DMS53 treated with DMSO at 0.1 percent for 48 hours (cell line): ENCODE data around the gene SCGB1C2.

ENCODE experiments used
- DNase-seq: peaks from one replicate; lab custom pipeline; 2025; ENCODE audit not compliant: unreplicated experiment; lab: John Stamatoyannopoulos, UW

SCGB1C2 gene

DNA sequence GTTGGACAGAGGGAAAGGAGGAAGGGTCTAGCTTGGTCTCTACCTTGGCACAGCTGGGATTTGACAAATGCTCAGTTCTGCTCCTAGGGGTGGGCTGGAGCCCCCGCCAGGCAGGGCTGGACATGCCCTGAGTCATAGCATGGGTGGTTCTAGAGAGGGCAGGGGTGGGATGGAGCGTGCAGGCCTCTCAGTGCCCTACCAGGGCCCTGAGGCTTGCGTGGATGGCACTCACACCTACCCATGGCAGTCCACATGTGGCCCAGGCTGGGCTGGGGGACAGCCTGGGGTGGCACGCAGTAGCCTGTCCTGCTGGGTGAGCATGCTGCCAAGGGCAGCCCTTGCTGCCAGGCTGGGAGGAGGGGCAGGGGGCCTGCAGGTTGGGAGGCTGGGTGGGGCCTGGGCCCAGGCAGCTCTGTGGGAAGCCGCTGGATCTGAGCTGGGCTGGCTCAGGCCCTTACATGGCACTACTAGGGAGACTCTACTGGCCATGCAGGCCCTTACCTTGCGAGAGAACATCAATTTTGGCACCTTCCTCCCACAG is 32.8 kb downstream of the SCGB1C2 start:
- DNase-seq = no peak

DNA sequence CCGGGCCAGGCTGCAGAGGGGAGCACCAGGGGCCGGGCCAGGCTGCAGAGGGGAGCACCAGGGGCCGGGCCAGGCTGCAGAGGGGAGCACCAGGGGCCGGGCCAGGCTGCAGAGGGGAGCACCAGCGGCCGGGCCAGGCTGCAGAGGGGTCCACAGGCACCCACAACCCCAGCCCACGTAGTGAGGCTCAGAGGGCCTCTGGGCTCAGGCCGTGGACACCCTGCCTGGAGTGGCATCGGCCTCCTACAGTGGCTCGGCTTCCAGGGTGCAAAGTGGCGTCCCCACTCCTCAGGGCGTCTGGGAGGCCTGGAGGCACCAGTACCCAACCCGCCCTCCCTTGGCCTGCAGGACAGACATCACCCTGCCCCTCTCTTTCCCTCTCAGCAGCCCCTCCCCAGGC is 34.5 kb downstream of the SCGB1C2 start:
- no peak for DNase-seq

DNA sequence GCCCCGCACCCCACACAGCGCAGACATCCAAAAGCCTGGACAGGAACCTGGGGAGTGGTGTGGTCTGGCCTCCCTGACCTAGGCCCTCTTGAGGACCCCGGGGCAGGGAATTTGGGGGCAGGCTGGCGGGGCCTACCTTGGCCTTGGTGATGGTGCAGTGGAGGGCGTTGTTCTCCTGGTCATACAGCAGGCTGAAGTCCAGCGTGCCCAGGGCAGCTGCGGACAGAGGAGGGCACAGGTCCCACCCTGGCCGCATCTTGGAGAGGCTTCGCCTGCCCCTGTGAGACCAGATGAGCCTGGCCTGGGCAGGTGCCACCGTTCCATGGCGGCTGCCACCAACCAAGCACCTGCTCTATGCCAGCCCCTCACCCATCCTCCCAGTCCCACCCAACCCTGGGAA is 35.0 kb downstream of the SCGB1C2 start:
- DNase-seq = no peak

DNA sequence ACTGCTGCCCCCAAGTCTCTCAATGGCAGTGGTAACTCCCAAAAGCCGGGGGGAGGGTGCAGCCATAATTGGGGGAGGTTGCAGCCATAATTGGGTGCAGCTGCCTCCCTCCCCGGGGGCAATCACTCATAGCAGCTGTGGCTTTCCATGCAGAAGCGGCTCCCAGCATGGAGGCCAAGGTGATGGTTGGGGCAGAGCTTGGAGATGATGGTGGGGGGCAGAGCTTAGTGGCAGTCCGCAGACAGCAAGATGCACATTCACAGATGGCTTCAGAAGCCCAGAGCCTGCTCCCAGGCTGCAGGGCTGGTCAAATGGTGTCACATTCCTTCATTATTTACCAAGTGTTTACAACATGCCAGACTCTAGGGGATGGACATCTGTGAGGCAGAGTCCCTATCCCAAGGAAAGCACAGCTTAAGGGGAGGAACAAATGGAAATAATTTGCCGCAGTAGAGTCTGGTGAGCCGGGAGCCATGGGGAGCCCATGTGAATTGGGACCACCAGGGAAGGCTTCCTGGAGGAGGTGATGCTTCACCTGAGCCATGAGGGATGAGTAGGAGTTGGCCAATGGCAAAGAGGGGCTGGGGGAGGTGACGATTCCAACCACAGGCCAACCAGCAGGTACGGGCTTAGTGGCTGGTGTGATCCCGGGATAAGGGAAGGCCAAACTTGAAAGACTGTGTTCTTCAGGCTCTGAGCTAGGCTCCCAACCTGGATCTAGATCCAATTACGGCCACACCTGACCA is 36.0 kb downstream of the SCGB1C2 start:
- no peak for DNase-seq

DNA sequence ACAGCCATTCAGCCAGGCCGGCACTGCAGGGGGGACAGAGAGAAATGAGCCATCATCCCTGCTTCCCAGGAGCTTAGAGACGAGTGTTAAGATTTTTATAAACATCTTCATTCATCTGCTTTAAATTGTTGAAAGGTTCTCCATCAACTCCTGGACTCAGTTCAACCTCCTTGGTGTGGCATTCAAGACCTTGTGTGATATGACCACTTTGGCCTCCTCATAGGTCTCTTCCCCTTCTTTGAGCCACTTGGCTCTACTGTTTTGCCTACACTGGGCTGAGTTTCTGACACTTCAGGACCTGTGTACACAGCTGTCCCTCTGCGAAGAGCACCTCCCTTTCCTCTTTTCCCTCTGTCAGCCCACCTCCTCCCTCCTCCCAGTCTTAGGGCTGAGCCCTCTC is 39.8 kb downstream of the SCGB1C2 start:
- DNase-seq = no peak

DNA sequence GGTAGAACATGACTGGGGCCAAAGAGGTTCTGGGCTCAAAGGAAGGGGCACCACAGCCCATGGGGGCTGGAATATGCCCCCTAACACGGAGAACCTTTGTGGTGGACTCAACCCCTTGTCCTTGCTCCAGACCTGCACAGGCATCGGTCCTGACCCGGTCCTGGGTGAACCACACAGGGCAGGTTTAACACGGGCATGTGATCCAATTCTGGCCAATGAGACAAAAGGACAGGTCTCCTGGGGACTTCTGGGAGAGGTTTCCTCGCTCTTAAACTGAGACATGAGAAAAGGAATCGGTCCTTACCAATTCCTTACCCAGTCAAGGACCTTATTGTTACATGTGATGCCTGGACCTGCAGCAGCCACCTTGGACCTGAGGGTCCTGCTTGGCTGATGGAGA is 40.4 kb downstream of the SCGB1C2 start:
- no peak for DNase-seq

DNA sequence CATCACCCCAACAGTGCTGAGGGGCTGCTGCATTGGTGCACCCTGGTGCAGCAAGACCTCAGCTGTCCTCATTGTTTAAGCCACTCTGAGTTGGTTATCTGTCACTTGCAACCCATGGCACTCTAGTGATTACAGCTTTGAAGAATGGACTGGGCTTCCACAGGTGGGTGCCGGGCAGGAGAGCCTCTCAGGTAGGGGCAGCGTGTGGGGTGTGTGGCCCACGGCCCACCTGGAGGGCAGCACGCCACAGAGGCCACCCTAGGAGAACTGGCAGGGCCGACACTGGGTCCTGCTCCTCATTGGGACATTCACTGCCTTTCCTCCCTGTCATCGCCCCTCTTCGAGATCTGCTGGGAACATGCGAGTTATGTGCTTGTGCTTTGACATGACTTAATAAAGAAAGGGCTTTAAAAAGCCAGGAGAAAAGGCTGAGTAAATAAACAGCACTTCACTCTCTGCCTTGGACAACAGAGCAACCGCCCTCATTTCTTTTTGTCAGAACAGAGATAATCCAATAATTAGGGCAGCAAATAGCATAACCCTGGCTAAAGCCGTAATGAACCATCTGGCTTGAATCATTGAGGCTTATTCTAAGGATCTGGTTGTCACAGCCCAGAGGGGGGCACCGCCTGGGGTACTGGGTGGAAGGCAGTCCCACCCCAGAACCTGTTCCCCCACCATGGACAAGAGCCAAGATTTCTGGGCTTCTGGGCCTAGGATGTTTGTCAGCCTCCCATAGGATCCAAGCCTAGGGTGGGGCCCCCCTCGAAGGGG is 41.1 kb downstream of the SCGB1C2 start:
- DNase-seq = no peak

DNA sequence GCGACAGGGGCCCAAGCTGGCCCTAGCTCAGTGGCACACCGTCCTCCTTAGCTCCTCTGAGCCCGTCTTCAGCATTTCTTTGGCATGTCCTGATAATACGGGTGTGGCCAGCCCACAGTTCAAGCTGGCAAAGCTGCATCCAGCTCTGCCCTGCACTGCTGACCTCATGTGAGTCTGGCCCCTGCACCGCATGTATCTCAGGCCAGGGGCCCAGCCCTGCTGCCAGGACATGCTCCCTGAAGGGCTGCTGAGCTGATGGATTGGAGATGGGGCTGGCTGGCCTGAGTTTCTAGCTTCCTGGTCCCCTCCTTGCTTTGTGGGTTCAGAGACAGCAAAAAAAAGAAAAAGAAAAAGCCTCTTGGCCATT is 41.7 kb downstream of the SCGB1C2 start:
- DNase-seq = no peak

DNA sequence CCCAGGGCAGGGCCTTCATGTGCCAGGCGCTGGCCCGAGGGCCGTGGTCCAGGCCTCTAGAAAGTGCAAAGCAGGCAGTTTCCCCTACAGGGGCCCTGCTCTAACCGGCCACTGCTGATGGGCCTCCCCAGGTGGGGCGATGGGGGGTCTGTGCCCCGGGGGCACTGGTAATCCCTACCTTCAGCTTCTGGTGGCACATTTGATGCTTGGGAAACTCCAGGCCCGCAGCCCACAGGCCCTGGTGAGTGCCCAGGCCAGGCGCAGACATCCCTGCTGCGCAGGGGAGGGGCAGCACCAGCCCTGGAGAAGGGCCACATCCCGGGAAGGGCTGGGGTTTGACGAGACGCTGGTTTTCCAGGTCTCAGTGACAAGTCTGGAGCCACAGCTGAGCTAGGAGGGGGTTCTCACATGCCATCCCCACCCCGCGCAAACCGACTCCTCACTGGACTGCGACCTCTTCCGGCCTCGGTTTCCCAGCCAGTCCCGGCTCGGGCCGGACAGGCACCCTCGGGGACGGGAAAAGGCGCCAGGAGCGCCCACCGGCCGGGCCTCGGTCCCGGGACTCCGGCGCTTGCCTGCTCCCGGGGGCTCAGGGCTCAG is 42.5 kb downstream of the SCGB1C2 start:
- no peak for DNase-seq

DNA sequence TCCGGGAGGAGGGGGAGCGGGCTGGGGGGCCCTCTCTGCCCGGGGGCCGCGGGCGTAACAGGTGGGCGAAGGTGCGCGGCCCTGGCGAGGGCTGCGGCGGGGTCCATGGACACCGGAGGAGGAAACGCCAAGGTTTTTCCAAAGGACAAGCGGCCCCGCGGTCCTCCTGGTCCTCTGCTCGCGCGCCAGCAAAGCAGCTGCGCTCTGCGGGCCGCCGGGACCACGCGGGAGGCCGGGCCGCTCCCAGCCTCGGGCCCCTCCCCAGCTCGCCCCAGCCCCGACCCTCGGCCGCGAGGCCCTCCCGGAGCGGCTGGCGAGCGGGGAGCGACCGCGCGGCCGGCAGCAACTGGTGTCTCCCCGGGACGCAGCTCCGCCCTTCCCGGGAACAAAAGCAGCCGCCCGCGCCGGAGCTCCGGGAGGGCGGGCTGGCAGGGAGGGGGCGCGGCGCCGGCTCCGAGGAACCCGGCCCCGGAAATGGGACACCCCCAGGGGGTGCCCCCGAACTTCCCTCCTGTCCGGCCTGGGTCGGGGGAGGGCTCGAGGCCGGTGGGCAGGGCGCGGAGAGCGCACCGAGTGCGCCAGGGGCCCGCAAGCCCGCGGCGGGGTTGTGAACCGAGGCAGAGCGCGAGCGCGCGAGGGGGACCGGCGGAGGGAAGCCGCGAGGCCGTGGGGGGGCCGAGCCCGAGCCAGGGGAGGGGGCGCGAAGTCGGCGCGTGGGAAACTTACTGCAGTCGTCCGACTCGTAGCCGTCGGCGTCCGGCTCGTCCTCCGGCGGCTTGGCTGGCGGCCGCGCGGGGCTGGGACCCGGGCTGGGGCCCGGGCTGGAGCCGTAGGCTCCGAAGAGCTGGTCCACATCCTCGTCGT is 43.2 kb downstream of the SCGB1C2 start:
- no peak for DNase-seq

DNA sequence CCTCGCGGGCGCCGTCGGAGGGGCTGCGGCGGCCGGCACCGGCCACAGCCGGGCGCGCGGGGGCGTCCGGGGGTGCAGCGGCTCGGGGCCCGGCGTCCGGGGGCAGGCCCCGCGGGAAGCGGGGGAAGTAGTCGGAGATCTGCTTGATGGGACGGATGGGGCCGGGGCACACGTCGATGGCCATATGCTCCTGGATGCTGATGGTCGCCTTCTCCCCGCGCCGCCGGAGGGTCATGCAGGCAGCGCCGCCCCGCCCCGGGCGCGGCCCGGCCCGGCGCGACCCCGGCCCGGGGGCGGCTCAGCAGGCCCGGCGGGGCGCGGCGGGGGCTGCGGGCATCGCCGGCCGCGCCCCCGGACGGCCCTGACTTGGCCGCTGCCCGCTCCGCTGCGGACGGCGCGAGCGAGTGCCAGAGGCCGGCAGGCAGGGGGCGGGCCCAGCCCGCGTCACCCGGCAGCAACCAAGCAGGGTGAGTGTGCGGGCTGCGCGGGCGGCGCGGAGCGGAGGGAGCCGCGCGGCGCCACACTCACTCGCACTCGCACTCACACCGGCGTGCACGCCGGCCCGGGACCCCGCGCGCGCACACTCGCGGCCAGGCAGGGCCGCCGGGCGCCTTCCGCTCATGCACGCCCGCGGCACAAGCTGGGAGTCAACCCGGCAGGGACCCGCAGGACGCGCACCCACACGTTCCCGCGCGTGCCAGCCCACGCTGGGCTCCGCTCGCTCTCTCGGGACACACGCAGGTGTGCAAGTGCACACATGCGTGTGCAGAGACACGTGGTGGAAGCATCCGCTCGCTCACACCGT is 44.1 kb downstream of the SCGB1C2 start, which contains the start of gene DOC2B:
DOC2B (minus strand) TSS at position 406 of the 805 bp plus-strand sequence; CDS start at position 235, 171 bp downstream.
- DNase-seq = no peak

DNA sequence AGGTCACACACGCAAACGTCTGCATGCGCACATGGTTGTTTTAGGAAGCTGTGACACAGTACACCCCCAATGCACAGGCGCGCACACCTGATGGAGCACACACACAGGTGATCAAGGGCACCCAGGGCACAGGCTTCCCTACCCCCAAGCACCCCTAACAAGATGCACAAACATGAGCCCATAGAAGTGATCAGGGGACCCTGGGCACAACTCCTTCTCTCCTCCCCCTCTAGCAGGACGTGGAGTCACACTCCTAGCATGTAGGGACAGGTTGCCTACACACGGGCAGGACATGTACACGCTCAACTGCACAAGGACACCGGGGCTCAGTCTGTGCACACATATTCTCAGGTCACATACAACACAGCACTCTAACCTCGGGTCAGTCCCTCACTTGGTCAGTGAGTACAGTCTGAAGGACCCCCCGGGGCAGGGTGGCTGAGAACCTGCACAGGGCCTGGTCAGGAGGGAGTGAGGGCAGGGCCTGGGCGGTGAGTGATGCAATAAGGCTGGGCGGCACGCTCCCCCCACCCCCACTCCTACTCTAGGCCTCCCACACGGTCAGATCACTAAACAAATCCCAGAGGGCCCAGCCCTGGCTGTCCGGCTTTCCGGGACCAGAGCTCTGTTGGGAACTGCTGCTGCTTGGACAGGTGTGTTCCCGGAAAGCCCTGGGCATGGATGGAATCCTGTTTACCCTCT is 44.8 kb downstream of the SCGB1C2 start:
- DNase-seq = no peak

DNA sequence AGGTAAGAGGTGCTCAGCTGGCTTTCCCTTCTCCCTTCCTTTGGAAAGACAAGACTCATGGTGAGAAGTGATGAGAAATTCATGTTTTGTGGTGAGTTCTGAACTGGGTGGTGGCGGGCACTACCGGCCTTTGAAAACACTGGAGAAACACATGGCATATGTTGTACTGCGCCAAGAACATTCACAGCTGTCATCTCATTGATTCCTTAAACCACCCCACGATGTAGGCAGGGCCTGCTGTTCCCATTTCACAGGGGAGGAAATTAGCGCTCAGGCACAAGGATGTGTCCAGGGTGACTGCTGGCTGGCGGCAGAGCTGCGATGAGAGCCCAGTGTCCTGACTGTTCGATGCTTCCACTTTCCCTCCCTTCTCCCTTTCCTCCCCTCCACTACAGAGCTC is 45.7 kb downstream of the SCGB1C2 start:
- no peak for DNase-seq

DNA sequence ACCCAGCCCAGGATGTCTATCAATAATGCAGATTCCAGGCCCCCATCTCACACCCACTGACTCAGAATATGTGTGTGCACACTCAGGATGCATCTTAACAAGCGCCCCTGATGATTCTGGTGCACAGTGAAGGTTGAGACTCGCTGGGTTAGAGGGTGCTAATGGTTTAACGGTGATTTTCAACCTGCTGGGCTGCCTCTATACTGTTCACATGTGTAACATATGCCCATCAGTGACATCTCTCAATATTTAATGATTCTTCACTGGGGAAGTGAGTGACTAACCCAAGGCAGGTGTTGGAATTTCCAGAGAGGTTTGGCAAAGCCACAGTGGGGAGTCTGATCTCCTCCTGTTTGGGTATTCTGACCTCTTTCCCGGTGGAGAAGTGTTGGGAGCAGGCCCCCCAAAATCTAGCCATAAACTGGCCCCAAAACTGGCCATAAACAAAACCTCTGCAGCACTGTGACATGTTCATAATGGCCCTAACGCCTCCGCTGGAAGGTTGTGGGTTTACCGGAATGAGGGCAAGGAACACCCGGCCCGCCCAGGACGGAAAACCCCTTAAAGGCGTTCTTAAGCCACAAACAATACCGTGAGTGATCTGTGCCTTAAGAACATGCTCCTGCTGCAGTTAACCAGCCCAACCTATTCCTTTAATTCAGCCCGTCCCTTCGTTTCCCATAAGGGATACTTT is 48.2 kb downstream of the SCGB1C2 start:
- no peak for DNase-seq

DNA sequence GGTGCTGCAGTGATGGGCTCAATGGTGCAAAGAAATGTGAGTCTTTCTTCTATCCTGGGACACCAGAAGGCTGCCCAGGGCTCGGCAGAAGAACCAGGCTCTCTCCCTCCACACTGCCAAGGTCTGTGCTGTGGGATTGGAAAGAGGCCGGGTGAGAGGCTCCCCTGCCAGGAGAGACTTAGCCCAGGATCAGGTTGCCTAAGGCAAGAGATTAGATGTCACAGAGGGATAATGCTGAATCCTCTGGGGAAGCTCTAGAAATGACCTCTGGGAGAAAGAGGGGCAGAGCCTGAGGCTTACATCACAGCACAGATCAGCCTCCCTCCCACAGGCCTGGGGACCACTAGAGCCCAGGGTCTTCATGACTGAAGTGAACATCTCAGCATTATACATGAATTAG is 49.8 kb downstream of the SCGB1C2 start:
- DNase-seq = no peak
